GDM1 (cell line): ENCODE results near the gene AATF.

Source experiments
- DNase-seq: peaks from one replicate; lab custom pipeline; 2025; lab: John Stamatoyannopoulos, UW

The AATF gene

GRCh38 chr17:36930583-36930900 is 18.2 kb upstream of the AATF start:
- no peak for DNase-seq

- DNase-seq = no peak
These were observed 17.6 kb upstream of the AATF start for GRCh38 chr17:36931096-36931696.

GRCh38 chr17:36931697-36932382 is 16.9 kb upstream of the AATF start:
- no peak for DNase-seq

GRCh38 chr17:36932383-36932693 is 16.4 kb upstream of the AATF start:
- DNase-seq = no peak

GRCh38 chr17:36932694-36933511 is 15.9 kb upstream of the AATF start:
- DNase-seq = no peak

GRCh38 chr17:36933512-36934143 is 15.1 kb upstream of the AATF start:
- no peak for DNase-seq

GRCh38 chr17:36934144-36934691 is 14.5 kb upstream of the AATF start:
- DNase-seq = no peak

GRCh38 chr17:36934692-36935630 is 13.8 kb upstream of the AATF start:
- no peak for DNase-seq

GRCh38 chr17:36935671-36936454 is 12.9 kb upstream of the AATF start:
- DNase-seq = no peak

- no peak for DNase-seq
These were observed 12.2 kb upstream of the AATF start for GRCh38 chr17:36936455-36937000.

- DNase-seq = no peak
These were observed 11.5 kb upstream of the AATF start, which contains the start of gene LHX1 for GRCh38 chr17:36937001-36937958. LHX1 (plus strand) TSS chr17:36937475; CDS start chr17:36938198, 723 bp downstream.

GRCh38 chr17:36937959-36938565 is 10.7 kb upstream of the AATF start:
- DNase-seq = no peak

- no peak for DNase-seq
These were observed 10.1 kb upstream of the AATF start for GRCh38 chr17:36938566-36939051.

GRCh38 chr17:36939052-36939801 is 9.5 kb upstream of the AATF start:
- no peak for DNase-seq

- DNase-seq = no peak
These were observed 8.9 kb upstream of the AATF start for GRCh38 chr17:36939802-36940312.

- no peak for DNase-seq
These were observed 8.2 kb upstream of the AATF start for GRCh38 chr17:36940313-36941264.
